HG02798 (cell line): ENCODE measurements around the gene TECPR1.
A peak's percentile ranks its signal among the peaks of the same experiment; 100 is the strongest.

Experiments
- ATAC-seq: cut with Tn5 transposase; IDR thresholded peaks from one replicate; pipeline ENCODE4 v1.9.1; 2021; ENCODE audit warnings: mild to moderate bottlenecking; ENCODE audit not compliant: unreplicated experiment, poor library complexity

The TECPR1 gene

DNA sequence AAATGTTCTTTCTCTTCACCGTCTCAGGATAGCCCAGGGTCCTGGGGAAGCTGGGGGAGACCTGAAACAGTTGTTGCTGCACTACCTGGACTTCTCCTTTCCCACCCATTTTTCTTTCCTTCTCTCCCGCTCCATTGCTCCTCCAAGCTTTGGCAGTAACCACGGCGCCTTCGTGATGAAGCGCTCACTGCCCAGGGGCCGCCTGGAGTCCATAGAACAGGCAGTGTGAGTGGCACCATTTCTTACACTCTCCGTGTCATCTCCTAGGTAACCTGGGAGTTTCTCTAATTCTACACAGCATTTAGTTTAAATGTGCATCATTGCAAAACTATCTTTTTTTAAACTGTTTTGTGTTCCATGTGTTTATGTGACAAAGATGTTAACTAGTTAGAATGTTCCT, 81.1 kb downstream of the TECPR1 start:
- no peak for ATAC-seq

DNA sequence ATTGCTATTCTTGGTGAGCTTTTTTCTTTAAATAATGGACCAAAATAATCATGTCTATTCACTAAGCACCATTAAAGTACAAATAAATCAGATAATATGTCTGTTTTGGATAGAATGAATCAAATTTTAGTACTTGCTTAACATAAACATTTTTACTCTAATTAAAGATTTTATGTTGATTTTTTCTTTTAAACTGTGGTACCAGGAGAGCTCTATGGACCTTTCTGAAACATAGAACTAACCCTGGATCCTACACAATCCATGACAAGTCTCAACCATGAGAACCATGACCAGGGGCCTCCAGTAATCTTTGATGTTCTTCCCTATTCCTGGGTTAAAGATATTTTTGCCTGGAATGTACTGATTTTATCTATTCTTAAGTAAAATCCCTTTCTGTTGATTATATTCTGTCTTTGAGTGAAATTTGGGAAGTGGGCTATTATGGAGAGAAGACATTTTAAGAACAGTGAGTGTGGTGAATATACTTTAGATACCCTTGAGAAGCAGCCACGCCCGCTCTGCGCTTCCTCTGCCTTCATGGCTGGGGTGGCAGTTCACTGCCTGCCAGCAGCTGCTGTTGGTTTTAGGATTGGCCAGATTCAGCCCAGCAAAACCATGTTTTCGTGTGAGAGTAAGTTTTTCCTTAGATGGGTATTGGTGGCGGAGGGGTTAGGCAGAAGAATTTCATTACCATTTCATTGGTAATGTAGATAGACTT, 83.0 kb downstream of the TECPR1 start:
- no peak for ATAC-seq

DNA sequence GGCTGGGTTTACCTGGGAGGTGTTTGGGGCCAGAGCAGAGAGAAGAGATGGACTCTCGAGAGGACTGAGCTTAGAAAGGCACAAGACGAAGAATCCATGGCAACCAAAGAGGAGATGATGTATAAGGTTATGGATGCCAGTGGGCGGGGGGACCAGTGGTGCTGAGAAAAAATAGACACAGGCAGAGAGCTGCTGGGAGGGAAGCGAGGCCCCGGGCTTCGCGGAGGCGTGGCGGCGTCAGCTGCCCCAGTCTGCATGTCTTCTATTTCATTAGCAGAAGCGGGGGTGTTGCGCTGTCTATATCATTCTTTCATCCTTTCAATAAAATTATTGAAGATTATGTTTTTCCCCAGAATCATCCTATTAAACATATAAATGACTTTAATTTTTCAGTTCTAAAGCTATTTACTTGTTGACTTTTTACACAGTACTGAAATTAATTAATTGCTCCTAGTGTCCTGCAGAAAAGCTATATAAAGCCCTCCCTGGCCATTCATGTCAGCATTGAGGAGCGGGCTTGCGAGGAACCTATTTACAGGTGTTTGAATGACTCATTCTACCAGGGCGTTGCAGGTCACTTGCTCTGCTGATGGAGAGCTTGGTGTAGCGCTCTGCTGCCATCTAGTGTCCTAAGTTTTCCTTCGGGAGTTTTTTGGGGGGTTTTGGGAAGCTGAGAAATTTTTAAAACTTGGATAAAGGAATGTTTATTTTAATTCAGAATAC, 83.7 kb downstream of the TECPR1 start:
- ATAC-seq, result peak; percentile 76

DNA sequence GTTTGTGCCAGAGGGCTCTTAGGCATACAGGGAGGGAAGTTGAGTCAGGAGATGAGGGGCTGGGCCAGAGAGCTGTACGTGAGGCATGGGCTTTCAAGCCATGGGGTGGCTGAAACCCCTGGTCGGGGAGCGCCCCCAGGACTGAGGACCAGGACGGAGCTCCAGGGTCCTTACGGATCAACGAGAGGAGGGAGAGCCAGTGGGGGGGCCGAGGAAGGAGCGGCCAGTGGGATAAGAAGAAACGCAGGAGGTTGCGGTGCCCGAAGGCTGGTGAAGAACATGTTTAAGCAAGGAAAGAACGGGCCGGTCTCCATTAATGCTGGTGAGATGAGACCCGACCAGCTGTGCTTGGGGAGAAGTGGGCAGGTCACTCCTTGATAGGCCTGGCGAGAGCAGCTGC, 84.4 kb downstream of the TECPR1 start:
- ATAC-seq, result no peak

DNA sequence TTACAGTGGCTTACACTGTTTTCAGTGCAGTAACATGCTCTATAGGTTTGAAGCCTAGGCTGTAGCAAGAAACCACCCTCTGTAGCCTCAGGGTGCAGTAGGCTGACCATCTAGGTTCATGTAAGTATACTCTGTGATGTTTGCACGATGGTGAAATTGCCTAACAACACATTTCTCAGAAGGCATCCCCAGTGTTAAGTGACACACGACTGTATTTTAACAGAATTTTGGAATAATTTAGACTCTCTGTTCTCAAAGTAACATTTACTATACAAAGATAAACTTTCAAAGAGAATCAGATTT, 85.4 kb downstream of the TECPR1 start:
- no peak for ATAC-seq

DNA sequence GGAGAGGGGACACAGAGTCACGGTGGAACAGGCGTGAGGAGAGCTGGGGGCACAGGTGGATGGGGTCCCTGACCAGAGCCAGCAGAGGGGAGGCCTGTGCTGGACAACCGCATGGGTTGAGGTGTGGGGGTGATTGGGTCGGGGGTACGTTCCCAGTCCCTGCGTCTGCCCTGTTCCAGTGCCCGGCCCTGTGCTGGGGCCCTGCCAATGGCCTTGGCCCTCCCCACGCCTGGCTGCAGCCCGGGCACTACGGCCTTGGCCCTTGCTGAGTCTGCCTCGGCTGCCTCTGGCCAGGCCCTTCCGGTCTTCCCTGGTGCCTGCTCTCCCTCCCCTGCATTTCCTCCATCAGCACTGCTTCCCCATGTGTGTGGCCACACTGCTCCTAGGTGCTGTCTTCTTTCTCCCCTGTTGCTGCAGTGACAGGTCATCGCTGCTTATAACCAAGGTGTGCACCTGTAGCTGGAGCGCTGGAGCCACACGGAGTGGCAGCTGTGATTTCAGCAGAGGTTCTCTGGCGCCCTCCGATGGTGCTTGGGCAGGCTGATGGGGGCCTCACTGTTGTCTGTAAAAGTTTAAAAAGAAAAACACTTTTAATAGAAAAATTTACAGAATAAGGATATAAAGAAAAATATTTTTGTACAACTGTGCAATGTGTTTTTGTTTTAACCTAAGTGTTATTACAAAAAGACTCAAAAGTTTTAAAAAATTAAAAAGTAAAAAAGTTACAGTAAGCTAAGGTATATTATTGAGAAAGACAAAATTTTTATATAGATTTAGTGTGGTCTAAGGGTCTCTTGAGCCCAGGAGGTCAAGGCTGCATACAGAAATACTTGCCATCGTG, 86.0 kb downstream of the TECPR1 start:
- peak; percentile 81 for ATAC-seq
